ENCODE results near the gene TPM1. TPM values are rescaled to one million over a fixed set of nuclear protein-coding genes. Genes with fewer than 3 reads are reported as not detected.

The TPM1 gene
- total RNA-seq, 1 experiment from 2014 or later = 1,551 TPM

GRCh38 chr15:63054985-63055384, 12.4 kb downstream of the TPM1 start:
- no peak for DNase-seq (ENCODE audit: low read depth)

DNA sequence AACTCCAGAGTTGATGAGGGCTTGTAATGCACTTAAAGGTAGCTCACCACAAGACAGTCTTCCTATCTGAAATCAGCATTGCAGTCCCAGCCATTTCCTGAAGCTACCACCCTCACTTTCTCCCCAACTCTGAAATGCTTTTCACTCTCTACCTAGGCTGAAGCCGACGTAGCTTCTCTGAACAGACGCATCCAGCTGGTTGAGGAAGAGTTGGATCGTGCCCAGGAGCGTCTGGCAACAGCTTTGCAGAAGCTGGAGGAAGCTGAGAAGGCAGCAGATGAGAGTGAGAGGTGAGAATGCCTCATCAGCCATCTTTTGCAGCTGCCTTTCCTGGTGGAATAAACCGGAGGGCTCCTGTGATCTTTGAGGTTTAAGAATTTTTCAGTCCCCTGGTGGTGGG, 14.3 kb downstream of the TPM1 start:
- DNase-seq (ENCODE audit: low read depth) = peak; percentile 30

GRCh38 chr15:63057468-63058345, 15.2 kb downstream of the TPM1 start:
- DNase-seq (ENCODE audit: low read depth) = no peak

DNA sequence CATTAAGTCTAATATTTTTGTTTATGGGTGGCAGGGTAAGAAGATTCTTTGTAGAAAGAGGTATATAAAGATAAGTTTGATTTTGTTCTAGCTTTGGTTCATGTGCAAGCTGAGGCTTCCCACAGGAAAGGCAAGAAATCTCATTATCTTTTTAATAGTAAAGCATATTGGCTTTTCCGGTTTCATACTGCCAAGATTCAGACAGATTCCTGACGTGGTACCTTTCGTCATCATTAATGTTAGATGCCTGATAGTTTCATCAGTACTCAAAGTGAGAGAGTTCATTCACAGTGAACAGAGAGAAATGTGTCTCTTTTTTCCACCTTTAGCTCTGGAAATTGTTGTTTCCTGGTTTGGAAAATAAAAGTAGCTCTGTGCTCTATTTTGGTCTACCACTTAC, 16.5 kb downstream of the TPM1 start:
- DNase-seq (ENCODE audit: low read depth) = no peak

GRCh38 chr15:63059573-63060216, 17.1 kb downstream of the TPM1 start:
- no peak for DNase-seq (ENCODE audit: low read depth)

GRCh38 chr15:63060699-63061098, 18.2 kb downstream of the TPM1 start:
- DNase-seq (ENCODE audit: low read depth) = no peak

DNA sequence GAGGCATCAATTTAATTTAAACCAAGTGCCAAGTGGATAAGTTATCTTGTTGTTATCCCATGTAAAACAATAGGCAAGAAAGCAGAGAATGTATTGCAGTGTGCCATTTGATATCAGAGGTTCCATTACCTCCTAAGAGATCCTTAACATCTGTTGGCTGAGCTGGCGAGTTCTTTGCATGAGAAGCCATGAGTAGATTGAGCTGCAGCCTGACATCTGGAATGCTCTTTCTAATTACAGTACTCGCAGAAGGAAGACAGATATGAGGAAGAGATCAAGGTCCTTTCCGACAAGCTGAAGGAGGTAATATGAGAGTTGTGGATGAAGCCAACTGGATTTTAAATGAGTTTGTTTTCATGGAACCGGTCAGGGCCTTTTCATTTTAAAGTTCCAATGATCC, 19.4 kb downstream of the TPM1 start:
- DNase-seq (ENCODE audit: low read depth) = no peak

- DNase-seq (ENCODE audit: low read depth) = no peak
Measured at GRCh38 chr15:63063164-63063756, 20.7 kb downstream of the TPM1 start.

DNA sequence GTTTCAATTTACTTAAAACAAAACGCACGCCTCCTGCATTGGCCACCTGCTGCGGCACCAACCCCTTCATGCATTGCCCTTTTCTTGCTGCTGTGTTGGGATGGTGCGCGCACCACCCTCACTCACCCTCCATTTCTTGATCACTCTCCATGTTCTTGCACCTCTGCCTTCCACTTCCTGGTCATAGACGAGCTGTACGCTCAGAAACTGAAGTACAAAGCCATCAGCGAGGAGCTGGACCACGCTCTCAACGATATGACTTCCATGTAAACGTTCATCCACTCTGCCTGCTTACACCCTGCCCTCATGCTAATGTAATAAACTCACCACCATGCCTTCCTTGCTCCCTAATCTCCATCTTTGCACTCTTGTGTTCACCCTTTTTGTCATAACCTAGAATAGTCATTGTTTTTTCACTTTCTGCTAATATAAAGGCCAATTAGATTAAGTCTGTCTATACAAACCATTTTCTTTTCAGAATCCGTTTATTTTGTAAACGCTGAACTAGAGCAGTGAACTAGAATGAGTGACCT, 21.4 kb downstream of the TPM1 start:
- DNase-seq (ENCODE audit: low read depth) = no peak

GRCh38 chr15:63065262-63066221, 23.0 kb downstream of the TPM1 start:
- no peak for DNase-seq (ENCODE audit: low read depth)

GRCh38 chr15:63066272-63066671, 23.7 kb downstream of the TPM1 start:
- no peak for DNase-seq (ENCODE audit: low read depth)

DNA sequence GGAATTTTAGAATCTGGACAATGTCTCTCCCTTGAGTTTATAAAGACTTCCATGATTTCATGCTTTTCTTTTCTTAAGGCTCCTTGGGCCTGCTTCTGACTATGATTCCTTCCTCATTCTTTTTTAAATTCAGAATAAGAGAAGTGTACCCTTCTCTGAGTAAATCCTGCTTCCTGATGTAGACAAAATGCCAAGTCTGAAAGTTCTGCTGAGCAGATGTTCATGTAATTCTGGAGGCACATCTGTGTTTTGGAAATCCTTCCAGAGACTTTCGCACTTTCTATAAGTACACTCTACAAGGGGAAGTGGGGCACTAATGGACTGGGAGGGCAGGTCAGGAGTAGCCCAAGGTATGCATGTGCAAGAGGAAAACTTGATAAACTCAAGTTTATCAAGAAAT, 24.8 kb downstream of the TPM1 start:
- DNase-seq (ENCODE audit: low read depth) = no peak

- DNase-seq (ENCODE audit: low read depth) = no peak
Measured at GRCh38 chr15:63067976-63068743, 25.6 kb downstream of the TPM1 start.

DNA sequence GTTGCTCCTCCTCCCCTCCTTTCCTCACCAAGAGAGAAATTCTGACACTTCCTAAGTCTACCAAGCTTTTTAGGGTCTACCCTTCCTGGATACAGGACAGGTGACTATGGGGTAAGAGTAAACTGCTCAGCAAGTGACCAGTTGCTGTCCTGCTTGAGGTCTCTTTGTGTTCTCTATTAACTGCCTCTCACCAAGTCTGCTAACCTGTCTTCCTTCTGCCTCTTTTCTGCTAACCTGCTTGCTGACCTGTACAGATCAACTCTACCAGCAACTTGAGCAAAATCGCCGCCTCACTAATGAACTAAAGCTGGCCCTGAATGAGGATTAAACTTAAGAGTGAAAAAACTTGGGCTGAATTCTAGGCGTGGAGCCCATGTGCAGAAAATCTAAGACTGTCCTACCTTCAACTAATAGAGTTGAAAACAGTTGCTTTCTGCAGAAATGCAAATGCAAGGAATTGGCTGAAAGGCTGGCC, 27.1 kb downstream of the TPM1 start:
- no peak for DNase-seq (ENCODE audit: low read depth)

DNA sequence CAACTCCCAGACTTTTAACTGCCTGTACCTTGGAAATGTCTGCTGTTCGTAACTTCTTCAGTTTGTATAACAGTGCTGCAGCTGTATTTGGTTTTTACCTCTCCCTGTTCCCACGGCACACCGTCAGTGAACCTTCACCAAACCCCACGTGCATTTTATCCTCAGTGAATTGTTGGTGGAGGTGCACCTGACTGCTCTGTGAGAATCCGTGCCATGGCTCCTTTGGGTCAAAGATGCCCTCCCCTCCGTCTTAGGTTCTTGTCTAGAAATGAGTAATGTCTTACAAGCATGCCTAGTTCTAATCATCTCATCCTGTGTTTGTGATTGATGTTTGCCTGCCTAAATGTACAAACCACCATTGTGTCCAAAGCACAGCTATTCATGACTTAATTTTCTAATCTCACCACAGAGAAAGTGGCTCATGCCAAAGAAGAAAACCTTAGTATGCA, 28.2 kb downstream of the TPM1 start:
- no peak for DNase-seq (ENCODE audit: low read depth)

DNA sequence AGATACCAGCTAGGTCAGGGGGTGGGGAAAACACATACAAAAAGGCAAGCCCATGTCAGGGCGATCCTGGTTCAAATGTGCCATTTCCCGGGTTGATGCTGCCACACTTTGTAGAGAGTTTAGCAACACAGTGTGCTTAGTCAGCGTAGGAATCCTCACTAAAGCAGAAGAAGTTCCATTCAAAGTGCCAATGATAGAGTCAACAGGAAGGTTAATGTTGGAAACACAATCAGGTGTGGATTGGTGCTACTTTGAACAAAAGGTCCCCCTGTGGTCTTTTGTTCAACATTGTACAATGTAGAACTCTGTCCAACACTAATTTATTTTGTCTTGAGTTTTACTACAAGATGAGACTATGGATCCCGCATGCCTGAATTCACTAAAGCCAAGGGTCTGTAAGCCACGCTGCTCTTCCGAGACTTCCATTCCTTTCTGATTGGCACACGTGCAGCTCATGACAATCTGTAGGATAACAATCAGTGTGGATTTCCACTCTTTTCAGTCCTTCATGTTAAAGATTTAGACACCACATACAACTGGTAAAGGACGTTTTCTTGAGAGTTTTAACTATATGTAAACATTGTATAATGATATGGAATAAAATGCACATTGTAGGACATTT, 28.9 kb downstream of the TPM1 start:
- DNase-seq (ENCODE audit: low read depth) = no peak

DNA sequence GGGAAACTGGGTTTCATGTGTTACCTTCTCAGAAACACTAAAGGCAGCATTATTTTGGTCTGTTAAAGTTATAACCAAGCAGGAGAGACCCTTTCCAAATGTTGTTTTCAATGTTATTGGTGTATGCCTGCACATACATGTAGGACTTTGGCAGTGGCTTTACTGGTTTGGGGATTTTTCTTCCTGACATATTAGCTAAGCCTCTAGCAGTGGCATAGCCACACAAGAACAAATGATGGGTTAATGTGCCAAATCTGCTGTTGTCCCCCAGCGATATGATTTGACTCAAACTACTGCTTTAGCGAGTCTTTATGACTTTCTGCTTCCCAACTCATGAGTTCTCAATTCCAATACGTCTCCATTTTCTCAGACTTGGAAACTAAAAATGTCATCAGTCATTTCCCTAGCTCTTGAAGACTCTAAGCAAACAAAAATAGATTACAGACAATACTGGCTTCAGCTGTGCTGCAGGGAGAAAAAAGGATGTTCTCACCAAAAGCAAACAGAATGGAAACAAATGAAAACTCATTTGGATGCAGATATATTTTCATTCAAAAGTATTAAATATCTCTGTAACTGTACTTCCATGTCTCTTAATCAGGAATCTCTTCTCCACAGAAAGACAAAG, 29.6 kb downstream of the TPM1 start:
- no peak for DNase-seq (ENCODE audit: low read depth)

- no peak for DNase-seq (ENCODE audit: low read depth)
Measured at GRCh38 chr15:63072809-63073277, 30.3 kb downstream of the TPM1 start.

DNA sequence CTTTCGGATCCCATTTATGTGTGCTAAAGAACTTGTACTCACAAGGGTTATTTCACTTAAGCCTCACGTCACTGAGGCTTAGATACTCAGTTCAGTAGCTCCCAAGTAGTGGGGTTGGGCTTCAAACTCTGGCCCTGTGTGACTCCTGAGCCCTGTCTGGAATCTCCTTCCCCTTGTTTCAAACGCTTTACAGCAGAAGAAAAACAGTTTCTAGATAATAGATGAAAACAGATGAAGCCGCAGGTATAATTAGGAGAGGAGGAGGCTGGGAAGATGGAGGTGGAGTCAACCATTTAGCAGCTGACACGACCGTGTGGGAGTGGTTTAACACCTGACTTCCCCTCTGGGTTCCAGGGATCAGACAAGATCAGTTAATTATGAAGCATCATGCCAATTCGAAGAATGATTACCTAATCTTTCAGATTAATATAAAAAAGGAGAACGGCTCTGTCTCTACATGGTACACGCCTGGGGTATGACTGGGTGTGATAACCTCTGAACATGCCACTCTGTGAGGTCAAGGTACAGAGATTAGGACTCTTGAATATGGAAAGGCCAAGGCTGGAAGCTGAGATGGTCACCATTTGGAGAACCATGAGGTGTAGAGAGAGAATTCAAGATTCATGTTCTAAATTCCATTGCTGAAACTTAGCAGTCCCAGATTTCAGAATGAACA, 31.1 kb downstream of the TPM1 start:
- no peak for DNase-seq (ENCODE audit: low read depth)
